HG03439 (cell line): Measurements from ENCODE around the gene IL36G.

Experiments
- ATAC-seq: cut with Tn5 transposase; IDR thresholded peaks from one replicate; pipeline ENCODE4 v1.9.1; 2021; ENCODE audit warnings: mild to moderate bottlenecking, moderate library complexity; ENCODE audit not compliant: unreplicated experiment

IL36G gene

DNA sequence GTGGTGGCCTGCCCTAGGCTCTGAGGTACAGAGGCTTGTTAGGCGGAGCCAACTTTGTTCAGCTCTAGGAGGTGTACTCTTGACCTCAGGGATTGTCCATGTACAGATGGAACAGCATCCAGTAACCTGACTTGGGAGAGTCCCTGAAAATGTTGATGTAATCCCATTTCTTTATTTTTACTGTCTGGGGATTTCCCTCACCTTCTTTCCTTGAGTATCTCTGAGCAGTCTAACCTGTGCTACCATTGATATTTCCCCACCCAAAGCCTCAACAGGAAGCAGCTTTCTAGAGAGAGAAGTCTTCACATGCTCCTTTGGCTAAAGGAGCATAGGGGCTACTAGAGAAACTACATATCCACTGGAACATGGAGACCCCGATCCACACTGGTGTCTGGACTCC lies 37.8 kb downstream of the IL36G start:
- no peak for ATAC-seq

DNA sequence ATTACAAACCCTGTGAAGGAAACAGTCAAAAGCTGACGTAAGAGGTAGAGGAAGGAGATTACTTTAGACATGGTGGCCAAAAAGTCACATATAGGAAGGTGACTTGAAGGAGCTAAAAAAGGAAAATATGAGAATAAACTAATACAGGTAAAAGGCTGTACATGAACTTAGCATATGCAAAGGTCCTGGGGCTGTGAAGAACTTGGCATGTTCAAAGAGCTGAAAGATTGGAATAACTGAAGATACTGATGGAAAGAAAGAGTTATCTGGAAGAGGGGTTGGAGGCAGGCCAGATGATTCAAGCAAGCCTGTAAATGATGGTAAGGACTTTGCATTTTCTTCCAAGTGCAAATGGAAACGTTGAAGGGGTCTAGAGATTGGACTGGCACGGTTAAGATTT lies 40.7 kb downstream of the IL36G start:
- ATAC-seq, result no peak

DNA sequence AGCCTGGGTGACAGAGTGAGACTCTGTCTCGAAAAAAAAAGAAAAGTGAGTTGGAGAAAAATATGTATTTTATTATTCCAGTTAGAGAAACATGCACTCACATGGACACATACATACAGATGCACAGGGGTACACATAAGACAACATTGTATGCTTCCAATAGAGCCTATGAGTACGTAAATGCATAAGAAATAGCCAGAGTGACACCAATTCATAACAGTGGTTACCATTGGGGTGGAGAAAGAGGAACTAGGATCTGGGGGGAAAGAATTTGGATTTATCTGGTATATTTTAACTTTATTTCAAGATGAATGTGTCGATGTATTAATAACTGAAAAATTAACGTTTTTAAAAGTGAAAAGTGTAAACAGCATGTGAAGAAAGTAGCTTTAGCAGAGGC lies 43.5 kb downstream of the IL36G start:
- ATAC-seq, result no peak

DNA sequence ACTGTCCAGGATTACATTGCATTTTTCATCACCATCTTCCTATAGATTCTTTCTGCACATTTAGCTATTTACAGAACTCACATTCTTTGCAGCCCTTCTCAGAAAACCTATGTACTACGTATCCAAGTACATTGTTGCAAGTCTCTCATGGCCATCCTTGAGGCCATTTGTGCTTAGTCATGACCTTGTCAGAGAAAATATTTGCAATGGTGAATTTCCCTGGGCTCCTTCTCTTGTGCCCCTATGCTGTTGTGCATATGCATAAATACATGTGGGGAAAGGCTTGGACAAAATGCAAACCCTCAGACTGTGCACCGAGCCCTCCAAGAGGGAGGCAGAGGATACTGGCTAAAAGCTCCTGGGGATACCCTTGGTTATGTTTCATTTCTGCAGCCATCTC lies 47.0 kb downstream of the IL36G start:
- no peak for ATAC-seq

DNA sequence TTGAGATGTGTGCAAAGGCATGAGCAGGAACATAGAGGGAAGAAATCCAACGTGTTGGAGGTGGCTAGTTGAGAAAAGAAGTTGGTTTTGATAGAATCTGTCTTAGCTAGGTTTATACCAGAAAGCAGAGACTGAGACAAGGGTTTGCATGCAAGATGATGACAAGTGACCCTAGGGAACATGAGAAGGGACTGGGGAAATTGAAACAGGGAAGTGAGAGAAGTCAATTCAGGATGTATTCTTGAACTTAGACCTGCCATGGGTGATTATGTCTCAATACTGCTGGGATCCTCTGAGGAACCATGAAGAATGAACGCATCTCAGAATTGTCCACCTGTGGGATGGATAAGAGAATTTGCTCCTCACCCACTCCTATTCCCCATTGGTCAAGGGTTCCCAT lies 47.9 kb downstream of the IL36G start:
- no peak for ATAC-seq

DNA sequence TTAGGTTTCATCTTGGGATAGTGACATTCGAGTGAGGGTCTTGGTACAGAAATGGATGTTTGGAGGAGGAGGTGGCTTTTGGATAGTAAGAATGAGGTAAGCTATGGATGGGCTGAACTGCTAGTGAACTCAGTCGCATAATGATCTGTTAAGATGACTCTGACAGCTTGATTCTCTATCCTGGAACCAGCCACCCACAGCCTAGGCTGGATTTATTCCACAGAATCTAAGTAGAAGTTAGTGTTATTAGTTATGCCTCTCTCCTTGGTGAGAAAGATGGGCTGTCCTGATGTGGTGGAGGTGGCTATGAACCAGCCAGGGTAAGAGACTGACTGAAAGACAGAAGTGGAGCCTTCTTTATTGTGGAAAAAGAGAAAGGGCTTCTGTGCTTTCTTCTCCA lies 49.9 kb downstream of the IL36G start:
- ATAC-seq, result no peak

DNA sequence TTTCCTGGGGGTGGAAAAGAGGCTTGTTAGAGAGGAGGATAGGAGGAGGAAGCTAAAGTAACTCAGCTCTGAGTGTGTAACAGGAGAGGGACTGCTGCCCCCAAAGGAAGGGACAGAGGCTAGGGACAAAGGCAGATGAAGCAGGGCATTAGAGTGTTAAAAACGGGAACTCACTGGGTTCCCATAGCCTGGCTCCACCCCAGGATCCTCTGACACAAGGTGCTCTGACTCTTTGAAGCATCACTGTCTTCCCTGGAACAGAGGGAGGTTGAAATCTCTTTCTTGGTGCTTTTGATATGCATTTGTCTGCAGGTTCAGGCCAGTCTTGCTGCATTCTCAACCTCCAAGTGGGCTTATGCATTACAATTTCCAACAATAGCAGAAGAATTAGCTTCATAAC lies 50.3 kb downstream of the IL36G start:
- ATAC-seq, result no peak

DNA sequence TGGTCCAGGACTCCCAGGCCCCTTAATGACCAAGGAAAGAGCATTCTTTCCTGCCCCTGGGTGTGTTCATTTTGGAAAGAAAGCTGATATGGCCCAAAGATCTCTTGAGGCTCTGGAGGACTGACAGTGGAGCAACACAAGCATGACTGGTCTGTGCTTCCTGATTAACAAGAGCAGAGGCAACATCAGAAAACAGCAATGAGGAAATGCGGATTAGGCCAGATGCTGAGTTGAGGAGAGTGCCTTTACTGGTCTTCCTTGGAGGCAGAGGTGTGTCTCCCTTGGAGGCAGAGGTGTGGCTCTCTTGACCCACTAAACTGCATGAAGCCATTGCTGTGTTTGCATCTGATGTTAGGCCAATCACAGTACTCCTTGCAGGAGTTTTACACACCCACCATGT lies 54.9 kb downstream of the IL36G start:
- no peak for ATAC-seq

DNA sequence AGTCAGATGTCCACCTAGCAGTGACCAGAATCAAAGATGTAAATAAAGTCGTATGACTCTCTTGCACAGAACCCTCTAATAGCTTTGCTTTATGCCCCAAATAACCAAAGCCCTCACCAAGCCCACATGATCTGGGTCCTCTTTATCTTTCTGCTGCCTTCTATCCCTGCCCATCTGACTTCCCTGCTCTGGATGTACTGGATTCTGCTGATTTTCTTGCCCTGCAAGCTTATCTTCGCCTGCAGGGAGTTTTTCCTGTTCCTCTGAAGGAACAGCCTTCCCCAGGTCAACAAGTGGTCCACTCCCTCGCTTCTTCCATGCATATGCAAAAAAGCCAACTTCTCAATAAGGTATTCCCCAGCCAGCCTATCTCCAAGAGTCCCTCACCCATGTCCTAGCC lies 56.2 kb downstream of the IL36G start:
- ATAC-seq, result no peak
